Measurements from ENCODE around the gene NPPA.

NPPA gene

DNA sequence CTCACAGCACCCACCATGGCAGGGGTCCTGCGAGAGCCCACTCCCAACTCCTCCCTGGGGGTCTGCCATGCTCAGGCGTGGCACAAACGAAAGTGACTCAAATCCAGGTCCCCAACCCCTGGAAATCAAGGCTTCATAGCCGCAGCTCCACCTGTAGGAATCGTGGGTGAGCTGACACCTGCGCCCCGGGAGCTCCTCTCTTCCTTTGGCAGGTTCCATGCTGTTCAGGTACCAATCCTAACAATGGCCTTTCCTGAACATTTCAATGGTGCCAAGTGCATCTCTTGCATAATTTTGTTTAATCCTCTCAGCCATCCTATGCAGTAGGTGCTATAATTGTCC lies 40.1 kb upstream of the NPPA start:
- H3K27me3 Mint-ChIP-seq (ENCODE audit: low read depth): peaks cover 27% of the 10 kb centered on the region
- no peak overlapping the region for H3K27ac Mint-ChIP-seq
- H3K4me1 Mint-ChIP-seq: peaks cover 5% of the 10 kb centered on the region
- TF ChIP-seq, protein P1, sequence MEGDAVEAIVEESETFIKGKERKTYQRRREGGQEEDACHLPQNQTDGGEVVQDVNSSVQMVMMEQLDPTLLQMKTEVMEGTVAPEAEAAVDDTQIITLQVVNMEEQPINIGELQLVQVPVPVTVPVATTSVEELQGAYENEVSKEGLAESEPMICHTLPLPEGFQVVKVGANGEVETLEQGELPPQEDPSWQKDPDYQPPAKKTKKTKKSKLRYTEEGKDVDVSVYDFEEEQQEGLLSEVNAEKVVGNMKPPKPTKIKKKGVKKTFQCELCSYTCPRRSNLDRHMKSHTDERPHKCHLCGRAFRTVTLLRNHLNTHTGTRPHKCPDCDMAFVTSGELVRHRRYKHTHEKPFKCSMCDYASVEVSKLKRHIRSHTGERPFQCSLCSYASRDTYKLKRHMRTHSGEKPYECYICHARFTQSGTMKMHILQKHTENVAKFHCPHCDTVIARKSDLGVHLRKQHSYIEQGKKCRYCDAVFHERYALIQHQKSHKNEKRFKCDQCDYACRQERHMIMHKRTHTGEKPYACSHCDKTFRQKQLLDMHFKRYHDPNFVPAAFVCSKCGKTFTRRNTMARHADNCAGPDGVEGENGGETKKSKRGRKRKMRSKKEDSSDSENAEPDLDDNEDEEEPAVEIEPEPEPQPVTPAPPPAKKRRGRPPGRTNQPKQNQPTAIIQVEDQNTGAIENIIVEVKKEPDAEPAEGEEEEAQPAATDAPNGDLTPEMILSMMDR (IDR thresholded peaks at IDR 0.05; ENCODE audit: unreplicated experiment in 3 of 3): no peak
- no peaks in the 10 kb centered on the region for H3K36me3 Mint-ChIP-seq (ENCODE audit: low read depth)
- no peaks in the 10 kb centered on the region for H3K9me3 Mint-ChIP-seq
- H3K4me3 Mint-ChIP-seq: no peak overlapping the region

DNA sequence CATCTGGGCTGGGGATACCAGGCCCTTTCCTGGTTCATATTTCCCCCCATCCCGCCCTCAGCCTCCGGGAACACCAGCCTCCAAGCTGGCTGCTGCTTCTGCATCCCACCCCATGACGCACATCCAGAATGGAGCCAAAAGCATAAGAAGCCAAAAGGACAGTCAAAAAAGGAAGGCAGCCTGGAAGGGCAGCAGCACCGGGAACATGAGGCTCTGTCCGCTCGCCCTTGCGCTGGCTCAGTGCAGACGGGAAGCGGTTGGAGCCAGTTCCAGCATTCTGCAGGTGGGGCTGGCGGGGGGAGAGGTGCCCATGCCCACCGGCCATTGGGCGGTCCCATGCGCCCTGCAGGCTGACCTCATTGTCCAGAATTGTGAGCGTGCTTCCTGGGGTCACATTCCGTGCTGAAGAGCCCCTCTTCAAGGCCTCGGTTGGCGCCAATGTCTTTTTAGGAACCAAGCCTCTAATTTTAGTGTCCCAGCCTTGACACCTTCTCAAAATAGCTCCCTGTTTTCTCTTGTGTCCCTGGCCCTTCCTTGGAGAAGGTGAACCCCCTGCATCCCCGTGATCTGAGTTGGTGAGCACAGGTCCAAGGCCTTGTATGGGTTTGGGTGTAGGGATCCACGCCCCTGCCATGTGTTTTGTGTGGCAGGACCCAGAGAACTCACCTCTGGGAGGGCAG lies 39.5 kb upstream of the NPPA start:
- peaks cover 8% of the 10 kb centered on the region for H3K4me1 Mint-ChIP-seq
- H3K36me3 Mint-ChIP-seq (ENCODE audit: low read depth): no peaks in the 10 kb centered on the region
- H3K9me3 Mint-ChIP-seq: no peaks in the 10 kb centered on the region
- no peak overlapping the region for H3K4me3 Mint-ChIP-seq
- no peak overlapping the region for H3K27ac Mint-ChIP-seq
- peaks cover 22% of the 10 kb centered on the region for H3K27me3 Mint-ChIP-seq (ENCODE audit: low read depth)
- TF ChIP-seq, protein P1 (IDR thresholded peaks at IDR 0.05; ENCODE audit: unreplicated experiment in 3 of 3): no peak

GRCh38 chr1:11885916-11886315 lies 38.3 kb upstream of the NPPA start:
- Mint-ChIP-seq H3K4me1 (peaks cover 18% of the 10 kb centered on the region), H3K9me3 (no peaks in the 10 kb centered on the region), H3K4me3 (no peak overlapping the region), H3K27me3 (ENCODE audit: low read depth) (peaks cover 14% of the 10 kb centered on the region), H3K27ac (no peak overlapping the region), H3K36me3 (ENCODE audit: low read depth) (no peaks in the 10 kb centered on the region)
- TF ChIP-seq, protein P1 (IDR thresholded peaks at IDR 0.05; ENCODE audit: unreplicated experiment in 3 of 3): no peak

- TF ChIP-seq, protein P1 (IDR thresholded peaks at IDR 0.05; ENCODE audit: unreplicated experiment in 3 of 3): no peak
- Mint-ChIP-seq H3K4me3 (no peak overlapping the region), H3K9me3 (no peaks in the 10 kb centered on the region), H3K27ac (no peak overlapping the region), H3K4me1 (peaks cover 23% of the 10 kb centered on the region), H3K36me3 (ENCODE audit: low read depth) (no peaks in the 10 kb centered on the region), H3K27me3 (ENCODE audit: low read depth) (peaks cover 12% of the 10 kb centered on the region)
These were observed 35.4 kb upstream of the NPPA start for GRCh38 chr1:11882814-11883538.

- Mint-ChIP-seq H3K36me3 (ENCODE audit: low read depth) (no peaks in the 10 kb centered on the region), H3K4me3 (no peak overlapping the region), H3K9me3 (no peaks in the 10 kb centered on the region), H3K4me1 (peaks cover 23% of the 10 kb centered on the region), H3K27me3 (ENCODE audit: low read depth) (peaks cover 12% of the 10 kb centered on the region), H3K27ac (peak overlapping the region in 1 of 3 experiments; percentile 21)
- TF ChIP-seq, protein P1 (IDR thresholded peaks at IDR 0.05; ENCODE audit: unreplicated experiment in 3 of 3): no peak
These were observed 34.3 kb upstream of the NPPA start for GRCh38 chr1:11881749-11882441.
